Trophoblast cell (in vitro differentiated cells and primary cell): ENCODE measurements around the gene CGB3.
"Not testable (repeated sequence)": the region's sequence is repeated elsewhere in the genome, so short reads cannot be mapped to it uniquely, and the experiment has no call there.

Source experiments
- DNase-seq, 2 donors: peaks; one replicate each; pipeline ENCODE4 v3.0.0-alpha.2; 2016
- H2AFZ ChIP-seq: 2 replicates; pipeline ENCODE4 v1.6.1; 2013; ENCODE audit warnings: low read length, moderate library complexity, mild to moderate bottlenecking; ENCODE audit not compliant: insufficient read depth, poor library complexity
- H2AK5ac ChIP-seq: 2 replicates; pipeline ENCODE4 v1.6.1; 2013; ENCODE audit warnings: mild to moderate bottlenecking, low read length
- H2BK120ac ChIP-seq: 2 replicates; pipeline ENCODE4 v1.6.1; 2013; ENCODE audit warnings: low read length, mild to moderate bottlenecking, moderate library complexity; ENCODE audit not compliant: insufficient read depth, poor library complexity
- H2BK12ac ChIP-seq: 2 replicates; pipeline ENCODE4 v1.6.1; 2013; ENCODE audit warnings: mild to moderate bottlenecking, low read length, moderate library complexity
- H2BK5ac ChIP-seq: 2 replicates; pipeline ENCODE4 v1.6.1; 2013; ENCODE audit warnings: low read length, low read depth, moderate library complexity, mild to moderate bottlenecking; ENCODE audit not compliant: poor library complexity
- H3K14ac ChIP-seq: 2 replicates; pipeline ENCODE4 v1.6.1; 2013; ENCODE audit warnings: mild to moderate bottlenecking, low read length
- H3K18ac ChIP-seq: 2 replicates; pipeline ENCODE4 v1.6.1; 2013; ENCODE audit warnings: mild to moderate bottlenecking, low read length
- H3K23ac ChIP-seq: 2 replicates; pipeline ENCODE4 v1.6.1; 2013; ENCODE audit warnings: low read length
- H3K27ac ChIP-seq: 2 replicates; pipeline ENCODE4 v1.5.1; 2013; ENCODE audit warnings: low read depth, mild to moderate bottlenecking, inconsistent platforms, low read length, moderate library complexity
- H3K27me3 ChIP-seq: 2 replicates; pipeline ENCODE4 v1.6.1; 2013; ENCODE audit warnings: inconsistent platforms, mild to moderate bottlenecking, low read length, moderate library complexity; ENCODE audit not compliant: insufficient read depth
- H3K36me3 ChIP-seq, 2 experiments: 1 replicate in 1 of 2; 2 replicates in 1 of 2; pipeline ENCODE4 v1.6.1; 2013; ENCODE audit warnings: low read length in 2 of 2, mild to moderate bottlenecking in 2 of 2, moderate library complexity in 1 of 2; ENCODE audit not compliant: insufficient read depth in 2 of 2, control insufficient read depth in 1 of 2
- H3K4ac ChIP-seq: 2 replicates; pipeline ENCODE4 v1.6.1; 2013; ENCODE audit warnings: low read depth, mild to moderate bottlenecking, low read length, moderate library complexity
- H3K4me1 ChIP-seq, 2 experiments: 1 replicate in 1 of 2; 2 replicates in 1 of 2; pipeline ENCODE4 v1.6.1; 2013; ENCODE audit warnings: low read length in 2 of 2, mild to moderate bottlenecking in 2 of 2, moderate library complexity in 1 of 2; ENCODE audit not compliant: insufficient read depth in 2 of 2, control insufficient read depth in 1 of 2
- H3K4me2 ChIP-seq: 2 replicates; pipeline ENCODE4 v1.6.1; 2013; ENCODE audit warnings: inconsistent platforms, mild to moderate bottlenecking, low read length, moderate library complexity
- H3K4me3 ChIP-seq: 2 replicates; pipeline ENCODE4 v1.5.1; 2013; ENCODE audit warnings: mild to moderate bottlenecking, low read depth, low read length, inconsistent platforms
- H3K79me1 ChIP-seq: one replicate; pipeline ENCODE4 v1.6.1; 2013; ENCODE audit warnings: low read length
- H3K79me2 ChIP-seq: 2 replicates; pipeline ENCODE4 v1.6.1; 2013; ENCODE audit warnings: low read length, mild to moderate bottlenecking; ENCODE audit not compliant: control insufficient read depth, insufficient read depth, poor library complexity
- H3K9ac ChIP-seq: 2 replicates; pipeline ENCODE4 v1.6.1; 2013; ENCODE audit warnings: mild to moderate bottlenecking, low read length
- H3K9me3 ChIP-seq: 2 replicates; pipeline ENCODE4 v1.6.1; 2013; ENCODE audit warnings: low read depth, mild to moderate bottlenecking, control low read depth, inconsistent platforms, low read length; ENCODE audit not compliant: insufficient read depth
- H4K12ac ChIP-seq: 2 replicates; pipeline ENCODE4 v1.6.1; 2013; ENCODE audit warnings: low read depth, mild to moderate bottlenecking, low read length, moderate library complexity
- H4K8ac ChIP-seq: 2 replicates; pipeline ENCODE4 v1.6.1; 2013; ENCODE audit warnings: low read depth, mild to moderate bottlenecking, low read length, moderate library complexity
- H4K91ac ChIP-seq: one replicate; pipeline ENCODE4 v1.6.1; 2013; ENCODE audit warnings: low read depth, mild to moderate bottlenecking, low read length, moderate library complexity
- WGBS: extraction: QIAGEN DNeasy Blood & Tissue Kit; methylation state at CpG from one replicate; pipeline ENCODE4 v1.1.7; 2013; ENCODE audit warnings: missing lambda C conversion rate; ENCODE audit not compliant: insufficient read length, insufficient coverage; ENCODE audit errors: extremely low coverage; 5-methylcytosine and 5-hydroxymethylcytosine counted together

CGB3 gene

GRCh38 chr19:49057636-49058234 is 33.6 kb upstream of the CGB3 start, which contains the start of gene CGB7:
TSS of gene CGB7 (minus strand) at chr19:49057749. CDS start at chr19:49055375, 2,374 bp downstream.
- Histone ChIP-seq H3K79me1 (peaks cover 16% of the 10 kb centered on the region), H3K18ac (peak within 1 kb of the TSS; percentile 42)

GRCh38 chr19:49056902-49057596 is 32.9 kb upstream of the CGB3 start:
- Histone ChIP-seq H3K79me1 (peaks cover 16% of the 10 kb centered on the region), H4K8ac (peak overlapping the region; percentile 46), H3K4me1 (peaks cover 2 to 16% of the 10 kb centered on the region in 2 experiments), H3K4me2 (peak overlapping the region; percentile 75), H2AFZ (peak overlapping the region; percentile 4), H4K91ac (peak overlapping the region; percentile 29), H3K4me3 (peak overlapping the region; percentile 50), H3K14ac (peak overlapping the region; percentile 11)
- H3K9ac ChIP-seq, H3K4ac ChIP-seq, H3K9me3 ChIP-seq, H4K12ac ChIP-seq, H3K79me2 ChIP-seq, H2BK5ac ChIP-seq, H3K23ac ChIP-seq, H3K27me3 ChIP-seq, H3K36me3 ChIP-seq, H2BK120ac ChIP-seq, H2BK12ac ChIP-seq, H2AK5ac ChIP-seq, H3K27ac ChIP-seq, H3K18ac ChIP-seq, DNase-seq: not testable (repeated sequence)
- no CpG with 5 or more reads among the region's 34 CpGs for WGBS

More at GRCh38 chr19:49057636-49058234, 33.6 kb upstream of the CGB3 start, which contains the start of gene CGB7:
- no peak within 1 kb of the TSS for H3K27ac ChIP-seq
- H3K4me2 ChIP-seq = peak within 1 kb of the TSS; percentile 75
- H4K12ac ChIP-seq = no peak within 1 kb of the TSS
- H2AK5ac ChIP-seq = no peak within 1 kb of the TSS
- no peak within 1 kb of the TSS for H2BK5ac ChIP-seq
- peak in 1 of 2 donors; percentile 62 for DNase-seq
- no peak within 1 kb of the TSS for H2BK12ac ChIP-seq
- no peak within 1 kb of the TSS for H2BK120ac ChIP-seq
- peak within 1 kb of the TSS; percentile 11 for H3K14ac ChIP-seq
- H3K9ac ChIP-seq = no peak within 1 kb of the TSS
- H3K36me3 ChIP-seq = peaks cover 0 to 2% of the 10 kb centered on the region in 2 experiments
- H3K79me2 ChIP-seq = peaks cover 4% of the 10 kb centered on the region
- peak within 1 kb of the TSS; percentile 4 for H2AFZ ChIP-seq
- peaks cover 2 to 16% of the 10 kb centered on the region in 2 experiments for H3K4me1 ChIP-seq
- WGBS = no CpG with 5 or more reads among the region's 38 CpGs
- peaks cover 2% of the 10 kb centered on the region for H3K9me3 ChIP-seq
- no peak within 1 kb of the TSS for H3K23ac ChIP-seq
- H4K8ac ChIP-seq = peak within 1 kb of the TSS; percentile 46
- peak within 1 kb of the TSS; percentile 29 for H4K91ac ChIP-seq
- peak within 1 kb of the TSS; percentile 62 for H3K4me3 ChIP-seq
- H3K4ac ChIP-seq = no peak within 1 kb of the TSS
- H3K27me3 ChIP-seq = peaks cover 5% of the 10 kb centered on the region

- Histone ChIP-seq H3K4ac (peak overlapping the region; percentile 31), H3K36me3 (no peaks in the 10 kb centered on the region), H4K12ac (no peak overlapping the region), H3K9me3 (peaks cover 2% of the 10 kb centered on the region), H3K9ac (no peak overlapping the region), H3K14ac (peak overlapping the region; percentile 11), H3K27ac (no peak overlapping the region), H3K18ac (peak overlapping the region; percentile 42), H3K79me1 (peaks cover 16% of the 10 kb centered on the region), H2AFZ (peak overlapping the region; percentile 69), H2BK5ac (no peak overlapping the region), H3K4me3 (peak overlapping the region; percentile 53), H3K4me1 (peaks cover 2 to 16% of the 10 kb centered on the region in 2 experiments), H2BK120ac (peak overlapping the region; percentile 26), H2AK5ac (no peak overlapping the region), H3K27me3 (peaks cover 5% of the 10 kb centered on the region), H2BK12ac (no peak overlapping the region), H3K79me2 (peaks cover 4% of the 10 kb centered on the region), H4K91ac (peak overlapping the region; percentile 29), H4K8ac (peak overlapping the region; percentile 46), H3K23ac (no peak overlapping the region), H3K4me2 (peak overlapping the region; percentile 75)
- no CpG with 5 or more reads among the region's 63 CpGs for WGBS
- peak; percentile 17 to 58 for DNase-seq
Measured at GRCh38 chr19:49056101-49056901, 32.2 kb upstream of the CGB3 start.

- H3K14ac ChIP-seq = peak overlapping the region; percentile 66
- not testable (repeated sequence) for H3K4me1 ChIP-seq, H3K4me3 ChIP-seq, H4K8ac ChIP-seq, DNase-seq, H3K36me3 ChIP-seq, H3K9ac ChIP-seq, H2BK5ac ChIP-seq, H3K27me3 ChIP-seq, H3K27ac ChIP-seq, H3K79me1 ChIP-seq, H3K23ac ChIP-seq, H3K9me3 ChIP-seq, H2AFZ ChIP-seq, H4K12ac ChIP-seq, H3K4ac ChIP-seq, H3K79me2 ChIP-seq, H3K4me2 ChIP-seq
- H2BK12ac ChIP-seq = peak overlapping the region; percentile 71
- peak overlapping the region; percentile 43 for H4K91ac ChIP-seq
- no CpG with 5 or more reads among the region's 24 CpGs for WGBS
- H2BK120ac ChIP-seq = peak overlapping the region; percentile 31
- H2AK5ac ChIP-seq = peak overlapping the region; percentile 19
- H3K18ac ChIP-seq = peak overlapping the region; percentile 45
Measured at GRCh38 chr19:49050376-49051033, 26.4 kb upstream of the CGB3 start.
